HepG2 (cell line): ENCODE measurements around the gene LARP1B. TPM values are rescaled to one million over a fixed set of nuclear protein-coding genes. Genes with fewer than 3 reads are reported as not detected.

ENCODE experiments used
- AGO1 ChIP-seq: fragments of 200-400 bp; formaldehyde crosslinking; IDR thresholded peaks from 2 replicates; pipeline ENCODE4 v1.6.1; 2017; ENCODE audit warnings: mild to moderate bottlenecking, low read depth, low read length, moderate library complexity; ENCODE audit not compliant: poor library complexity, severe bottlenecking
- DNMT1 ChIP-seq: sonication (generic); formaldehyde crosslinking; IDR thresholded peaks from 2 replicates; pipeline ENCODE4 v1.5.1; 2020; ENCODE audit warnings: mild to moderate bottlenecking, missing genetic modification reagents
- DR1 ChIP-seq: sonication (generic); formaldehyde crosslinking; IDR thresholded peaks from 2 replicates; pipeline ENCODE4 v1.8.0; 2021; ENCODE audit warnings: mild to moderate bottlenecking, missing genetic modification reagents, inconsistent platforms
- FOXC1 ChIP-seq: sonication (generic); formaldehyde crosslinking; IDR thresholded peaks from 2 replicates; pipeline ENCODE4 v1.8.0; 2022; ENCODE audit warnings: mild to moderate bottlenecking, missing genetic modification reagents, borderline replicate concordance
- HDAC2 ChIP-seq: sonication (generic); formaldehyde crosslinking; IDR thresholded peaks from 2 replicates; pipeline ENCODE4 v1.4.0; 2020; ENCODE audit warnings: missing genetic modification reagents
- KLF16 ChIP-seq, 2 experiments: sonication (generic) in 1 of 2; formaldehyde crosslinking in 1 of 2; IDR thresholded peaks; 2 replicates each; pipeline versions ENCODE4 v1.6.1 to v1.8.0; 2016 to 2023; ENCODE audit warnings: missing genetic modification reagents in 2 of 2, missing compliant biosample characterization in 1 of 2
- NR2C2 ChIP-seq: sonication (generic); formaldehyde crosslinking; IDR thresholded peaks from 2 replicates; pipeline ENCODE4 v1.4.0; 2020; ENCODE audit warnings: missing genetic modification reagents, mild to moderate bottlenecking, moderate library complexity, borderline replicate concordance
- SCMH1 ChIP-seq: sonication (generic); formaldehyde crosslinking; IDR thresholded peaks from 2 replicates; pipeline ENCODE4 v1.9.0; 2021; ENCODE audit warnings: missing genetic modification reagents, mild to moderate bottlenecking, borderline replicate concordance
- SKI ChIP-seq: fragments of 450-650 bp; IDR thresholded peaks from one replicate; pipeline ENCODE4 v1.6.1; 2018; ENCODE audit warnings: mild to moderate bottlenecking; ENCODE audit not compliant: partially characterized antibody
- ZC3H13 ChIP-seq: sonication (generic); formaldehyde crosslinking; IDR thresholded peaks from 2 replicates; pipeline ENCODE4 v1.8.1; 2023; ENCODE audit warnings: mild to moderate bottlenecking, missing genetic modification reagents, moderate library complexity
- ZNF121 ChIP-seq: sonication (generic); formaldehyde crosslinking; IDR thresholded peaks from 2 replicates; pipeline ENCODE4 v1.5.0; 2020; ENCODE audit warnings: mild to moderate bottlenecking, missing genetic modification reagents
- ZNF335 ChIP-seq: sonication (generic); formaldehyde crosslinking; IDR thresholded peaks from 2 replicates; pipeline ENCODE4 v1.4.0; 2020; ENCODE audit warnings: missing genetic modification reagents
- ZNF446 ChIP-seq: sonication (generic); formaldehyde crosslinking; IDR thresholded peaks from 2 replicates; pipeline ENCODE4 v1.5.0; 2020; ENCODE audit warnings: mild to moderate bottlenecking, missing genetic modification reagents
- ZNF556 ChIP-seq: sonication (generic); formaldehyde crosslinking; IDR thresholded peaks from 2 replicates; pipeline ENCODE4 v1.4.0; 2020; ENCODE audit warnings: mild to moderate bottlenecking, missing genetic modification reagents, borderline replicate concordance
- ZNF605 ChIP-seq: sonication (generic); formaldehyde crosslinking; IDR thresholded peaks from 2 replicates; pipeline ENCODE4 v1.8.0; 2022; ENCODE audit warnings: mild to moderate bottlenecking, missing genetic modification reagents
- ZNF724P ChIP-seq: sonication (generic); formaldehyde crosslinking; IDR thresholded peaks from 2 replicates; pipeline ENCODE4 v1.8.0; 2022; ENCODE audit warnings: missing genetic modification reagents, borderline replicate concordance
- ZSCAN12 ChIP-seq: sonication (generic); formaldehyde crosslinking; IDR thresholded peaks from 2 replicates; pipeline ENCODE4 v1.9.0; 2021; ENCODE audit warnings: mild to moderate bottlenecking, missing genetic modification reagents
- polyA plus RNA-seq, 8 experiments: library from polyadenylated mRNA; depleted of rRNA in 3 of 8; stranded (reverse) in 7 of 8; unstranded in 1 of 8; fragments of >200 nt; fragmentation: Illumina TruSeq in 4 of 8; extraction: Trizol in 4 of 8; gene quantifications; 2 replicates each; pipeline versions ENCODE4 v1.2.1 to v1.2.3, GENCODE V29; 2011 to 2016; ENCODE audit warnings: low read depth in 4 of 8, missing spikeins in 1 of 8, mixed read lengths in 1 of 8; ENCODE audit not compliant: insufficient read depth in 1 of 8
- total RNA-seq, 5 experiments: library from RNA; depleted of rRNA; stranded (reverse); fragments of >200 nt; fragmentation: Illumina TruSeq; extraction: Trizol; gene quantifications; 2 replicates each; pipeline ENCODE4 v1.2.3, GENCODE V29; 2016; ENCODE audit warnings: low read depth in 1 of 5
- TF ChIP-seq, protein P1 (sequence below): sonication (generic); formaldehyde crosslinking; IDR thresholded peaks from 2 replicates; pipeline ENCODE4 v1.5.1; 2020; ENCODE audit warnings: mild to moderate bottlenecking, missing genetic modification reagents, borderline replicate concordance
- TF ChIP-seq, protein P2 (sequence below): sonication (generic); formaldehyde crosslinking; IDR thresholded peaks from 2 replicates; pipeline ENCODE4 v1.5.0; 2020; ENCODE audit warnings: mild to moderate bottlenecking, missing genetic modification reagents, borderline replicate concordance
- TF ChIP-seq, protein P3 (sequence below): IDR thresholded peaks from 2 replicates; pipeline ENCODE4 v1.4.0; 2020; ENCODE audit warnings: mild to moderate bottlenecking, missing genetic modification reagents
- TF ChIP-seq, protein P4 (sequence below): IDR thresholded peaks from 2 replicates; pipeline ENCODE4 v1.6.1; 2016; ENCODE audit warnings: low read depth, borderline replicate concordance

Gene LARP1B
- total and polyA plus RNA-seq, 2 of the 13 experiments (the other 11 are each of a cell fraction or from before 2014, with no cell fraction given) = 19.2 to 52.7 TPM

DNA sequence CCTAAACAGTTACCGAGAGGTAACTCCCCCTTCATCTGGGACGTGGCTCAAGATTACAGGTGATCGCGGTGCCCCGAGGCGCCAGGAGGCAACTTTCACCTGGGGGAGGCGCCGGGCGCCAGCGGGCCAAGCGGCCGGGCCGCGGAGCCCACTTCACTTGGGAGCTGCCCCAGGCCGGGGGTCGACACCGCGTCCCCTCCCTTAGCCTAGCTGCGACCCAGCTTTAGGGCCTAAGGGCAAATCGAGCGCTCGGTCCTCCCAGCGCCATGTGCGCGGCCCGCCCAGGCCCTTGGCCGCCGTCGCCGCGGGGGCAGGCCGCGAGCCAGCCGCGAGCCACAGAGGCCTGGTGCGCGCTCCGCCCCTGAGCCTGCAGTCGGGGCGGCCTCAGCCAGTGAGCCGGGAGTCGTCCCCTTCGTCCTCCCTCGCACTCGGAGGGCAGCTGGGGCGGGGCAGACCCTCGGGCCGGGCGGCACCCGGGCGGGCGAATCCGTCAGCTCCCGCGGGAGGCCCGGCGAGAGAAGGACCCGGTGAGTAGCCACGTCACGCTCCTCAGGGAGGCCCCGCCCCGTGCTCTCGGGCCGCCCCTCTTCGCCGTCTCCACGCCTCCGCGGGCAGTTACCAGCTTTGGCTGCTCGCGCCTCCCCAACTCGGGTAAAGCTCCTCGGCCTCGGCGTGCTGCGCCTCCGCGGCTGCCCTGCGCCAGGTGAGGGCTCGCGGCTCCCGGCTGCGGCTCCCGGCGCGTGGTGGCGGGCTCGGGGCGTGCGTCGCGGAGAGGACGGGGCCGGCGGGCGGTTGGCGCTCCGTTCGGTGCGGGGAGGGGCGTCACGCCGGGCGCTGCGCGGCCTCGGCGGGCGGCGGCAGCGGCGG lies at the start of gene LARP1B (continued):
- TF ChIP-seq, protein P1, sequence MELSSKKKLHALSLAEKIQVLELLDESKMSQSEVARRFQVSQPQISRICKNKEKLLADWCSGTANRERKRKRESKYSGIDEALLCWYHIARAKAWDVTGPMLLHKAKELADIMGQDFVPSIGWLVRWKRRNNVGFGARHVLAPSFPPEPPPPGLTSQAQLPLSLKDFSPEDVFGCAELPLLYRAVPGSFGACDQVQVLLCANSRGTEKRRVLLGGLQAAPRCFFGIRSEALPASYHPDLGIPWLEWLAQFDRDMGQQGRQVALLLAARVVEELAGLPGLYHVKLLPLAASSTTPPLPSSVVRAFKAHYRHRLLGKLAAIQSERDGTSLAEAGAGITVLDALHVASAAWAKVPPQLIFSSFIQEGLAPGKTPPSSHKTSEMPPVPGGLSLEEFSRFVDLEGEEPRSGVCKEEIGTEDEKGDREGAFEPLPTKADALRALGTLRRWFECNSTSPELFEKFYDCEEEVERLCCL (CRISPR knock-in tag) = no peak; the same call in 1 of the 2 replicates
- TF ChIP-seq ZNF605 (CRISPR knock-in tag) (peak; percentile 51; the same call in 1 of the 2 replicates), NR2C2 (CRISPR knock-in tag) (peak; percentile 57), ZSCAN12 (CRISPR knock-in tag) (peak; percentile 24; the same call in 1 of the 2 replicates), SKI (peak; percentile 44), ZC3H13 (CRISPR knock-in tag) (peak; percentile 73; the same call in 1 of the 2 replicates), HDAC2 (CRISPR knock-in tag) (peak; percentile 52; the same call in 1 of the 2 replicates), ZNF121 (CRISPR knock-in tag) (peak; percentile 61; the same call in 1 of the 2 replicates), SCMH1 (no peak), AGO1 (peak; percentile 3), FOXC1 (CRISPR knock-in tag) (peak; percentile 51; the same call in 1 of the 2 replicates), ZNF335 (CRISPR knock-in tag) (peak; percentile 79), DNMT1 (CRISPR knock-in tag) (0 out of 2 replicates have a peak, but pooled peaks have one; percentile 57), DR1 (peak; percentile 67), KLF16 (CRISPR knock-in tag; IDR thresholded peaks at IDR 0.05) (peak in 1 of 2 experiments; percentile 60; a peak in 1 of 4 replicates), ZNF556 (CRISPR knock-in tag) (peak; percentile 98), ZNF446 (CRISPR knock-in tag) (peak; percentile 96), ZNF724P (CRISPR knock-in tag) (0 out of 2 replicates have a peak, but pooled peaks have one; percentile 57)
- TF ChIP-seq, protein P2, sequence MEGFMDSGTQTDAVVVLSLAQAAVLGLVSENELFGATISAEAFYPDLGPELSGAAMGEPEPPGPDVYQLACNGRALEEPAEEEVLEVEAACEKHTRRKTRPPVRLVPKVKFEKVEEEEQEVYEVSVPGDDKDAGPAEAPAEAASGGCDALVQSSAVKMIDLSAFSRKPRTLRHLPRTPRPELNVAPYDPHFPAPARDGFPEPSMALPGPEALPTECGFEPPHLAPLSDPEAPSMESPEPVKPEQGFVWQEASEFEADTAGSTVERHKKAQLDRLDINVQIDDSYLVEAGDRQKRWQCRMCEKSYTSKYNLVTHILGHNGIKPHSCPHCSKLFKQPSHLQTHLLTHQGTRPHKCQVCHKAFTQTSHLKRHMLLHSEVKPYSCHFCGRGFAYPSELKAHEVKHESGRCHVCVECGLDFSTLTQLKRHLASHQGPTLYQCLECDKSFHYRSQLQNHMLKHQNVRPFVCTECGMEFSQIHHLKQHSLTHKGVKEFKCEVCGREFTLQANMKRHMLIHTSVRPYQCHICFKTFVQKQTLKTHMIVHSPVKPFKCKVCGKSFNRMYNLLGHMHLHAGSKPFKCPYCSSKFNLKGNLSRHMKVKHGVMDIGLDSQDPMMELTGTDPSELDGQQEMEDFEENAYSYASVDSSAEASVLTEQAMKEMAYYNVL (CRISPR knock-in tag) = peak; percentile 61; the same call in 1 of the 2 replicates
- TF ChIP-seq, protein P3, sequence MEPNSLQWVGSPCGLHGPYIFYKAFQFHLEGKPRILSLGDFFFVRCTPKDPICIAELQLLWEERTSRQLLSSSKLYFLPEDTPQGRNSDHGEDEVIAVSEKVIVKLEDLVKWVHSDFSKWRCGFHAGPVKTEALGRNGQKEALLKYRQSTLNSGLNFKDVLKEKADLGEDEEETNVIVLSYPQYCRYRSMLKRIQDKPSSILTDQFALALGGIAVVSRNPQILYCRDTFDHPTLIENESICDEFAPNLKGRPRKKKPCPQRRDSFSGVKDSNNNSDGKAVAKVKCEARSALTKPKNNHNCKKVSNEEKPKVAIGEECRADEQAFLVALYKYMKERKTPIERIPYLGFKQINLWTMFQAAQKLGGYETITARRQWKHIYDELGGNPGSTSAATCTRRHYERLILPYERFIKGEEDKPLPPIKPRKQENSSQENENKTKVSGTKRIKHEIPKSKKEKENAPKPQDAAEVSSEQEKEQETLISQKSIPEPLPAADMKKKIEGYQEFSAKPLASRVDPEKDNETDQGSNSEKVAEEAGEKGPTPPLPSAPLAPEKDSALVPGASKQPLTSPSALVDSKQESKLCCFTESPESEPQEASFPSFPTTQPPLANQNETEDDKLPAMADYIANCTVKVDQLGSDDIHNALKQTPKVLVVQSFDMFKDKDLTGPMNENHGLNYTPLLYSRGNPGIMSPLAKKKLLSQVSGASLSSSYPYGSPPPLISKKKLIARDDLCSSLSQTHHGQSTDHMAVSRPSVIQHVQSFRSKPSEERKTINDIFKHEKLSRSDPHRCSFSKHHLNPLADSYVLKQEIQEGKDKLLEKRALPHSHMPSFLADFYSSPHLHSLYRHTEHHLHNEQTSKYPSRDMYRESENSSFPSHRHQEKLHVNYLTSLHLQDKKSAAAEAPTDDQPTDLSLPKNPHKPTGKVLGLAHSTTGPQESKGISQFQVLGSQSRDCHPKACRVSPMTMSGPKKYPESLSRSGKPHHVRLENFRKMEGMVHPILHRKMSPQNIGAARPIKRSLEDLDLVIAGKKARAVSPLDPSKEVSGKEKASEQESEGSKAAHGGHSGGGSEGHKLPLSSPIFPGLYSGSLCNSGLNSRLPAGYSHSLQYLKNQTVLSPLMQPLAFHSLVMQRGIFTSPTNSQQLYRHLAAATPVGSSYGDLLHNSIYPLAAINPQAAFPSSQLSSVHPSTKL (CRISPR knock-in tag) = peak; percentile 56
- TF ChIP-seq, protein P4, sequence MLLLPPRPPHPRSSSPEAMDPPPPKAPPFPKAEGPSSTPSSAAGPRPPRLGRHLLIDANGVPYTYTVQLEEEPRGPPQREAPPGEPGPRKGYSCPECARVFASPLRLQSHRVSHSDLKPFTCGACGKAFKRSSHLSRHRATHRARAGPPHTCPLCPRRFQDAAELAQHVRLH (CRISPR knock-in tag) = peak; percentile 37; the same call in 1 of the 2 replicates
